Hepatocyte (in vitro differentiated cells): Measurements from ENCODE around the gene DMD.

Experiments used
- EZH2 ChIP-seq: fragments of 200-600 bp; sonication (generic); IDR thresholded peaks from 2 replicates; pipeline ENCODE4 v1.6.1; 2016; ENCODE audit warnings: antibody characterized with exemption, mild to moderate bottlenecking, borderline replicate concordance
- TF ChIP-seq, protein P1 (sequence below): fragments of 200-600 bp; sonication (generic); IDR thresholded peaks from 2 replicates; pipeline ENCODE4 v1.5.1; 2016; ENCODE audit warnings: antibody characterized with exemption, mild to moderate bottlenecking; ENCODE audit not compliant: poor library complexity

- no peak for TF ChIP-seq EZH2
- TF ChIP-seq, protein P1, sequence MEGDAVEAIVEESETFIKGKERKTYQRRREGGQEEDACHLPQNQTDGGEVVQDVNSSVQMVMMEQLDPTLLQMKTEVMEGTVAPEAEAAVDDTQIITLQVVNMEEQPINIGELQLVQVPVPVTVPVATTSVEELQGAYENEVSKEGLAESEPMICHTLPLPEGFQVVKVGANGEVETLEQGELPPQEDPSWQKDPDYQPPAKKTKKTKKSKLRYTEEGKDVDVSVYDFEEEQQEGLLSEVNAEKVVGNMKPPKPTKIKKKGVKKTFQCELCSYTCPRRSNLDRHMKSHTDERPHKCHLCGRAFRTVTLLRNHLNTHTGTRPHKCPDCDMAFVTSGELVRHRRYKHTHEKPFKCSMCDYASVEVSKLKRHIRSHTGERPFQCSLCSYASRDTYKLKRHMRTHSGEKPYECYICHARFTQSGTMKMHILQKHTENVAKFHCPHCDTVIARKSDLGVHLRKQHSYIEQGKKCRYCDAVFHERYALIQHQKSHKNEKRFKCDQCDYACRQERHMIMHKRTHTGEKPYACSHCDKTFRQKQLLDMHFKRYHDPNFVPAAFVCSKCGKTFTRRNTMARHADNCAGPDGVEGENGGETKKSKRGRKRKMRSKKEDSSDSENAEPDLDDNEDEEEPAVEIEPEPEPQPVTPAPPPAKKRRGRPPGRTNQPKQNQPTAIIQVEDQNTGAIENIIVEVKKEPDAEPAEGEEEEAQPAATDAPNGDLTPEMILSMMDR, result no peak
Measured at GRCh38 chrX:31555506-31555905, 1655.8 kb downstream of the DMD start.
